Aorta (tissue), 5 donors: ENCODE results near the gene PPTC7. TPM values are rescaled to one million over a fixed set of nuclear protein-coding genes. Genes with fewer than 3 reads are reported as not detected.

Source experiments
- ATAC-seq: fragments of 200-7000 bp; cut with Tn5 transposase; one replicate; pipeline ENCODE4 v1.9.1; 2022; ENCODE audit warnings: moderate library complexity; ENCODE audit not compliant: low FRiP score
- DNase-seq, 2 donors: peaks; one replicate each; pipeline ENCODE4 v3.0.0-alpha.2; 2020
- H3K27ac ChIP-seq, 2 donors: one replicate each; pipeline ENCODE4 v1.5.1; 2013; ENCODE audit warnings: low read length in 2 of 2, mild to moderate bottlenecking in 2 of 2, moderate library complexity in 2 of 2, control low read depth in 1 of 2, inconsistent platforms in 1 of 2, low read depth in 1 of 2
- H3K27me3 ChIP-seq, 2 donors: one replicate each; pipeline ENCODE4 v1.6.1; 2013; ENCODE audit warnings: control low read depth in 1 of 2, low read length in 1 of 2, mild to moderate bottlenecking in 1 of 2, moderate library complexity in 1 of 2; ENCODE audit not compliant: insufficient read depth in 2 of 2, control insufficient read depth in 1 of 2
- H3K36me3 ChIP-seq, 2 donors: one replicate each; pipeline ENCODE4 v1.6.1; 2013; ENCODE audit warnings: control low read depth in 1 of 2, low read length in 1 of 2, mild to moderate bottlenecking in 1 of 2; ENCODE audit not compliant: insufficient read depth in 2 of 2, control insufficient read depth in 1 of 2
- H3K4me1 ChIP-seq, 2 donors: one replicate each; pipeline ENCODE4 v1.6.1; 2013; ENCODE audit warnings: low read length in 2 of 2, control low read depth in 1 of 2, mild to moderate bottlenecking in 1 of 2, moderate library complexity in 1 of 2; ENCODE audit not compliant: insufficient read depth in 2 of 2, control insufficient read depth in 1 of 2
- H3K4me3 ChIP-seq, 2 donors: one replicate each; pipeline ENCODE4 v1.5.1; 2013; ENCODE audit warnings: low read length in 2 of 2, control low read depth in 1 of 2, mild to moderate bottlenecking in 1 of 2
- H3K9me3 ChIP-seq: one replicate; pipeline ENCODE4 v1.6.1; 2013; ENCODE audit warnings: mild to moderate bottlenecking, low read length; ENCODE audit not compliant: control insufficient read depth
- WGBS, 2 donors: extraction: QIAGEN DNeasy Blood & Tissue Kit; methylation state at CpG; one replicate each; pipeline ENCODE4 v1.1.7; 2013; 5-methylcytosine and 5-hydroxymethylcytosine counted together
- intact Hi-C, 2 donors: fragments of 100-400 bp; cut with DNase I; formaldehyde crosslinking; loops; one replicate each; pipeline versions ENCODE4 v1.14.2 to v1.15.0; 2022
- polyA plus RNA-seq, 2 donors: library from polyadenylated mRNA; stranded (reverse); fragments of 200-250 nt; gene quantifications; one replicate each; pipeline ENCODE4 v1.2.3, GENCODE V29; 2013
- total RNA-seq, 2 donors: library from RNA; stranded (reverse); fragmentation: NEBNext Ultra II Directional; extraction: Animal tissue kit (Norgen Biotek cat#: 25700); gene quantifications; one replicate each; pipeline ENCODE4 v1.2.1, GENCODE V29; 2021
- donor health status: healthy with polysubstance abuse.
- donor health status: Bipolar disorder and iron deficiency.
- donor health status: DM: no; HTN: no; CAD: no.
- donor health status: DM: no; HTN: no; CAD: no.
- donor health status: DM: yes; HTN: yes; CAD: no.

PPTC7 gene
- total and polyA plus RNA-seq, 4 donors, result 8.5 to 21.8 (median 13.3) TPM

DNA sequence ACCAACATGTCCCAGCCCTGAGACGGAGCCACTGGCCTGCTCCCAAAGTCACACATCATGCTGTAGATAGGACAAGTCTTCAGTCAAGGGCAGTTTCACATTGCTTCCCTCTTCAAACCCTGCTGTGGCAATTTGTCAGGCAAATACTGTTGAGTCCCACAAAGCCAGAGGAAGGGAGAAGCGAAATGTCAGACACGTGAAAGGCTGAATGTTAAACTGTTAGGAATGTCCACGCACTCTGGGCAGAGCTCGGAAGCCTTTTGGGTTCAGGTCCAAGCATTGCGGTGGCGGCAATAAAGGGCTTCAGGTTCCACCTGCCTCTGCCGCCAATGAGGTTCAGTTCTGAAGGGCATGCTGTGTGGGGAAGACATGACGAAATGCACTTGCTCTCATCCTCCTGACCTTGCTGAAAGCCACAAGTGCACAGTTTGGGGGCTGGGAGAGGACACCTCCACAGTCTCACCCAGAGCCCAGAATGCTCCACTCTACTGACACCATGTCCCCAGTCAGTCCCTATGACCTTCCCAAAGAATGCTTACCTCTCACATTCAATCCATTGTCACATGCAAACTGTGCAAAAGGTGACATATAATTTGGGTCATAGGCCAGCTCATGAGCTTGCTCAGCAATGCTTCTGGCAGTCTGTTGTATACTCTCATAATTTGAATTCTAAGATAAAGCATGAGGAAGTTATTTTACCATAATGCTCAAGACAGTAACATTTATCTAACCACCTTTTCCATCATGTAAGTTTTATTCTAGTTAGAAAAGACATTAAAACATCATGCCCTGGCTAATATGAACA lies 45.3 kb downstream of the PPTC7 start:
- intact Hi-C loops, result loop anchor here in 1 of 2 donors (5.0 kb wide), 1 partner anchor 44 kb away; the partner anchor contains the start of gene PPTC7
- H3K27ac ChIP-seq, result peak overlapping the region in 1 of 2 donors; percentile 91
- no peak overlapping the region for H3K4me3 ChIP-seq
- 8 to 10% methylated on average over 9 of the region's 9 CpGs for WGBS, 2 donors
- peak; percentile 62 for ATAC-seq
- peak; percentile 53 to 82 for DNase-seq
- no peaks in the 10 kb centered on the region for H3K9me3 ChIP-seq
- H3K4me1 ChIP-seq, result peaks cover 0 to 1% of the 10 kb centered on the region in 2 donors
- H3K36me3 ChIP-seq, result no peaks in the 10 kb centered on the region
- H3K27me3 ChIP-seq, result no peaks in the 10 kb centered on the region

DNA sequence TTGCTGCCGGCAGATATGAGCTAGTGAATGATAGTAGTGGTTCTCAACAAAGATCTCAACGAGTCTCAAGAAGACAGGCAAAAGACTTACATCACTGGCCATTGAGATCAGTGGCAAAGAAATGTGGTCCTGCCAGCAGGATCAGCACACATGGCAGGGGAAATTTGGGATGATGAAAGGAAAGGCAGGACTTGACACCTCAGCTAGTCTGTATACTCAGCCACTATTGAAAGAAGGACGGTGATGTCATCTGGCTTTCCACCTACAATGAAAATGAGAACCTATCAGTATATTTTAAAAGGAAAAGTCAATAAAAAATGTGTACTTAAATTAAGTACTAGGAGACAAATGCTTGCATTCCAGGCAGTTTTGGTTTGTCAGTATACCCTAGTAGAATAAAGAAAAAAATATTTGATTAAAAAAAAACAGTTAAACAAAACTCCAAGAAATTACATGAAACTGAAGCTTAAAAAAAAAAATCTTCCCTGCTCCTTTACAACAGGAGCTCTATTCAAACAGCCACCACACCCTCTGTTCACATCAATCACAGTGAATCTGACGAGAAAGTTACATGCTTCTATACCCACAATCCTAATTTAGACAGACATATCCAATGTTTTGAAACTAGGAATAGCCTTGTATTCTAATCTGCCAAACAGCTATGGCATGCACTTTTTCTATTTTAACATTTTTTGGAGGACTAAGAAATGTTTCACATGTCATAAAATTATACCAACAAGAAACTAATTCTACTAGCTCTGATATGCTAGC lies 46.1 kb downstream of the PPTC7 start:
- Histone ChIP-seq H3K4me3 (no peak overlapping the region), H3K9me3 (no peaks in the 10 kb centered on the region), H3K27me3 (no peaks in the 10 kb centered on the region), H3K27ac (peak overlapping the region in 1 of 2 donors; percentile 96), H3K36me3 (no peaks in the 10 kb centered on the region), H3K4me1 (peaks cover 1 to 3% of the 10 kb centered on the region in 2 donors)
- intact Hi-C loops, result loop anchor here in 1 of 2 donors (5.0 kb wide), 1 partner anchor 45 kb away; the partner anchor contains the start of gene PPTC7
- WGBS, 2 donors, result 54% methylated on average over 4 of the region's 4 CpGs
- peak; percentile 36 for ATAC-seq
- DNase-seq, result no peak

DNA sequence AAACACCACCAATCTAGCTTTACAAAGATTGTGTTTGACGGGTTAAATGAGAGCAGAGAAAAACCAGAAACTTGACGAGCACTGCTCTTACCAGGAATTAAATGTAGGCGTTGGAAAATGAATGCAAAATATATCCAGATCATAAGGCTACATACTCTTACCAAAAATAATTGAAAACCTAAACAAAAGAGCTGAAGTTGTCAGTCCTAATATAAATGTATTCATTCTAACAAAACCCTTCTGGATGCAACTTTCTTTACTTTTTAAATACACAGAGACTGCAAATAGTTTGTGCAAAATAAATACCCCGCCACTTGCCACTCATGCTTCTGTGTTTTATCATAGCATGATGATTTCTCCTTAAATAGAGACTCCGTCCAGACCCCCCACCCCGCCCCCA lies 48.3 kb downstream of the PPTC7 start:
- intact Hi-C loops, result loop anchor here in 1 of 2 donors (5.0 kb wide), 1 partner anchor 47 kb away; the partner anchor contains the start of gene PPTC7
- no peaks in the 10 kb centered on the region for H3K36me3 ChIP-seq
- no peaks in the 10 kb centered on the region for H3K27me3 ChIP-seq
- no peak overlapping the region for H3K4me3 ChIP-seq
- WGBS, 2 donors, result 92 to 94% methylated on average over 6 of the region's 6 CpGs
- no peak for ATAC-seq
- DNase-seq, result no peak
- peaks cover 1 to 6% of the 10 kb centered on the region in 2 donors for H3K4me1 ChIP-seq
- no peak overlapping the region for H3K27ac ChIP-seq
- H3K9me3 ChIP-seq, result no peaks in the 10 kb centered on the region

DNA sequence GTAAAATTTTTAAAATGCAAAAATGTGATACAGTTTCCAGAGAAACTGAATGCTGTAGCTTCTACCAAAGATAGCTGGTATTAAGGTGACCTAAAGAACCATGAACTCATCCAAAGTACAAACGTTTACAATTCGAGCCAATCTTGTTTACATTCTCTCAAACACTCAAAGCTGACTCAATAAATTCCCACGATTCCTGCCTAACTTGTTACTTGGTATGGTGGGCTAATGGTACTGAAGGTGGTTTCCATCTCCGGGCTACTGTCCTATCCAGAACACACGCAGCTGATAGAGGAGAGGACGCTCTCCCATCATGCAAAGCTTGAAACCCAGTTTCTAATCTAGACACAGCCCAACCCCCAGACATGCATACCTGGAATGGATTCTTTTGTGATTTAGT lies 49.5 kb downstream of the PPTC7 start:
- Histone ChIP-seq H3K4me3 (no peak overlapping the region), H3K27ac (no peak overlapping the region), H3K4me1 (peaks cover 1 to 6% of the 10 kb centered on the region in 2 donors), H3K36me3 (no peaks in the 10 kb centered on the region), H3K27me3 (no peaks in the 10 kb centered on the region), H3K9me3 (no peaks in the 10 kb centered on the region)
- intact Hi-C loops, result no loop called here
- ATAC-seq (no peak), DNase-seq (no peak)
- WGBS, 2 donors, result 79 to 84% methylated on average over 6 of the region's 6 CpGs

DNA sequence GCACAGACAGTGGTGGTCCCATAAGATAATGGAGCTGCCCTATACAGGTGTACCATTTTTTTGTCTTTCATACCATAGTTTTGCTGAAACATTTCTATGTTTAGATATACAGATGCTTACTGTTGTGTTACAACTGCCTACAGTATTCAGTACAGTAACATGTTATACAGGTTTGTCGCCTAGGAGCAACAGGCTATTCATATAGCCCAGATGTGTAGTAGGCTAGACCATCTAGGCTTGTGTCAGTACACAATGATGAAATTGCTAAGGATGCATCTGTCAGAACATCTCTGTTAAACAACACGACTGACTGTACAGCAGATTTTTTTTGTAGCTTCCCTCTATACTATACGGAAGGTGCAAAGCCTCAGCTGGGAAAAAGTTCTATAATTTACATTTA lies 50.5 kb downstream of the PPTC7 start:
- no peaks in the 10 kb centered on the region for H3K27me3 ChIP-seq
- H3K4me3 ChIP-seq, result no peak overlapping the region
- ATAC-seq, result no peak
- no peak overlapping the region for H3K27ac ChIP-seq
- H3K9me3 ChIP-seq, result no peaks in the 10 kb centered on the region
- DNase-seq, result no peak
- H3K36me3 ChIP-seq, result no peaks in the 10 kb centered on the region
- intact Hi-C loops, result no loop called here
- H3K4me1 ChIP-seq, result peaks cover 1 to 6% of the 10 kb centered on the region in 2 donors
- 94 to 96% methylated on average over 3 of the region's 3 CpGs for WGBS, 2 donors

DNA sequence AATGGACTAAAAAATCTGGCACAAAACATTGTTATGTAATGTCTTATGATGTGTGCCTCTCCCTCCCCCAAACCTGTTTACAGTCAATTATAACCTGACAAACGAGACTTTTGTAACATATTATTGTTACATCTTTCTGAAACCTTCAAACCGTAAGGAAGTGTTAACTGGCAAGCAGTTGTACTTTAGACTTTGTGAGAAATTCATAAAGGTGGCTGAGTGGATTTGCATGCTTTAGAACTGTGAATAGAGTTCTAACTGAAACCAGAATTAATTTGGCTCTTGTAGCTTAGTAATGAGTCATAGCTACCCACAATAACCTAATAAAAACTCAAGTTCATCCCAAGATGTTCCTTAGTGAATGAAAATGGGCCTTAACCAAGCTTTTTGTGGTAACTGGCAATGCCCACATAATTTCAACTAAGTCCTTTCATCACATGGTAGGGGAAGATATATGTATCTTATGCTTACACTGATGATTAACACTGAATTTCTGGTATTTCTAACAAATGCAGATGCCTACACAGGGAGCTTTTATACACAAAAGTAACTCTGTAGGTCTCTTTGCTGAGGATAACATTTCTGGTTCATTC lies 51.3 kb downstream of the PPTC7 start:
- 36 to 63% methylated on average over 2 of the region's 2 CpGs for WGBS, 2 donors
- Histone ChIP-seq H3K27ac (no peak overlapping the region), H3K4me3 (no peak overlapping the region), H3K4me1 (peaks cover under 1 to 6% of the 10 kb centered on the region in 2 donors), H3K27me3 (no peaks in the 10 kb centered on the region), H3K9me3 (no peaks in the 10 kb centered on the region), H3K36me3 (no peaks in the 10 kb centered on the region)
- no peak for DNase-seq
- intact Hi-C loops, result no loop called here
- ATAC-seq, result no peak

DNA sequence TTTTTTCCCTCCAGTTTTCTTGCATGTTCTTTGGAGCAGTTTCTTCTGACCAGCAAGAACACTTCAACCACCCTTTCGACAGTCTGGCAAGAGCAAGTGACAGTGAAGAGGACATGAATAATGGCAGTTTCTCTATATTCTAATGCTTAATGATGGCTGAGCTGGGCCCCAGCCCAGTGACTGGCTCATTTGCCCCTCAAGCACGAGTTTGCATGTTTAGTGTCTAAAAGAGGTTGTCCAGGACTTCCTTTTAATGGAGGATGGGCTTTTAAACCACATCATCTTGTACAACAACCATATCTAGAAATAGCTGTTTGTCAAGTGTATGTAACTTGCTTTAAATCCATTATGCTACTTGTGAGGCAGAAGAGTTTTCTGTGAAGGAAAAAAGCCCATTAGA lies 52.6 kb downstream of the PPTC7 start:
- H3K27me3 ChIP-seq, result no peaks in the 10 kb centered on the region
- 80 to 84% methylated on average over 2 of the region's 2 CpGs for WGBS, 2 donors
- H3K4me3 ChIP-seq, result no peak overlapping the region
- ATAC-seq, result no peak
- no peaks in the 10 kb centered on the region for H3K36me3 ChIP-seq
- no peaks in the 10 kb centered on the region for H3K9me3 ChIP-seq
- peaks cover 0 to 6% of the 10 kb centered on the region in 2 donors for H3K4me1 ChIP-seq
- DNase-seq, result no peak
- H3K27ac ChIP-seq, result no peak overlapping the region
- intact Hi-C loops, result no loop called here

DNA sequence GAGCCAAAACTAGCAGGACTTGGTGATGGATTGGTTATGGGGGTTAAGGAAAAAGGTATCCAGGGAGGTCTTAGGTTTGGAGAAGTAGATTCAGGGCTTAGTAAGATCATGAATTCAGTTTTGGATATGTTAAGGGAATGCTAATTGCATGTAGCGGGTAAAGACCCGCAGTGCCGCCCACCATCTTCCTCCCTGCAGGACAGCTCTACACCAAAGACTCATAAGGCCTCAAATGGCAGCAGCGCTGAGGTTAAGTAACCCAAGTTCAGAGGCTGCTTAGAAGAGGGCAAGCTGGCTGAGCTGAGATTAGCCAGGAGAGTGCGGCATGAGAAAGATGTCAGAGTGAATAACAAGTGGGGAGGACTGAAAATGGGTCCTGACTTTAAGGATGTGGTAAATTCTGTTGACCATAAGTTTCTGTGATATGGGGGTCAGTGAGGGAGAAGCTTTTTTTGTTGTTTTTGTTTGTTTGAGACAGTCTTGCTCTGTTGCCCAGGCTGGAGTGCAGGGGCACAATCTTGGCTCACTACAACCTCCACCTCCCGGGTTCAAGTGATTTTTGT lies 54.8 kb downstream of the PPTC7 start:
- Histone ChIP-seq H3K27ac (no peak overlapping the region), H3K36me3 (no peaks in the 10 kb centered on the region), H3K27me3 (no peaks in the 10 kb centered on the region), H3K4me1 (peaks cover 0 to 6% of the 10 kb centered on the region in 2 donors), H3K4me3 (no peak overlapping the region), H3K9me3 (no peaks in the 10 kb centered on the region)
- WGBS, 2 donors, result 94 to 97% methylated on average over 6 of the region's 6 CpGs
- ATAC-seq (no peak), DNase-seq (no peak)
- intact Hi-C loops, result no loop called here
